SU-DHL-6 (cell line): Measurements from ENCODE around the gene KIF7.
"Not testable (repeated sequence)": the region's sequence is repeated elsewhere in the genome, so short reads cannot be mapped to it uniquely, and the experiment has no call there.

Experiments
- H2AFZ ChIP-seq: fragments of 200-600 bp; sonication (generic); 2 replicates; pipeline ENCODE4 v1.6.1; 2014; ENCODE audit warnings: low read depth, mild to moderate bottlenecking, moderate library complexity, mixed read lengths, antibody characterized with exemption, low read length; ENCODE audit not compliant: severe bottlenecking
- H3F3A ChIP-seq: fragments of 200-600 bp; shearing (Covaris generic); 2 replicates; pipeline ENCODE4 v1.6.0; 2016; ENCODE audit warnings: antibody characterized with exemption, mild to moderate bottlenecking; ENCODE audit not compliant: insufficient read depth
- H3K27ac ChIP-seq: fragments of 200-600 bp; sonication (generic); 2 replicates; pipeline ENCODE4 v1.5.1; 2016; ENCODE audit warnings: low read depth, mild to moderate bottlenecking, low read length, moderate library complexity, mixed read lengths
- H3K27me3 ChIP-seq: fragments of 200-600 bp; sonication (generic), shearing (Covaris generic); 2 replicates; pipeline ENCODE4 v1.6.0; 2014; ENCODE audit warnings: mild to moderate bottlenecking, low read length
- H3K36me3 ChIP-seq: fragments of 200-600 bp; sonication (generic); 2 replicates; pipeline ENCODE4 v1.6.1; 2014; ENCODE audit warnings: mild to moderate bottlenecking, low read length, mixed read lengths
- H3K4me2 ChIP-seq: fragments of 300-600, 200-600 bp; shearing (Covaris generic), sonication (generic); 2 replicates; pipeline ENCODE4 v1.6.0; 2014; ENCODE audit warnings: low read length, low read depth, mild to moderate bottlenecking; ENCODE audit not compliant: poor library complexity, severe bottlenecking
- H3K4me3 ChIP-seq: fragments of 200-600 bp; sonication (generic); 2 replicates; pipeline ENCODE4 v1.5.1; 2014; ENCODE audit warnings: antibody characterized with exemption, low read length, mild to moderate bottlenecking, mixed read lengths; ENCODE audit not compliant: insufficient read depth, poor library complexity, severe bottlenecking
- H3K79me2 ChIP-seq: fragments of 200-600 bp; sonication (generic); 2 replicates; pipeline ENCODE4 v1.6.1; 2014; ENCODE audit warnings: mild to moderate bottlenecking, low read length, moderate library complexity; ENCODE audit not compliant: insufficient read depth
- H3K9ac ChIP-seq: fragments of 200-600 bp; sonication (generic); 2 replicates; pipeline ENCODE4 v1.7.0; 2014; ENCODE audit warnings: mild to moderate bottlenecking, low read length
- H3K9me2 ChIP-seq: fragments of 200-600 bp; sonication (generic); replicated peaks from 2 replicates; pipeline ENCODE4 v1.6.1; 2014; ENCODE audit warnings: low read length; ENCODE audit not compliant: insufficient read depth
- H3K9me3 ChIP-seq: fragments of 200-600 bp; sonication (generic); 2 replicates; pipeline ENCODE4 v1.6.1; 2014; ENCODE audit warnings: low read length, mixed read lengths; ENCODE audit not compliant: insufficient read depth
- H4K20me1 ChIP-seq: fragments of 200-600 bp; sonication (generic); 2 replicates; pipeline ENCODE4 v1.6.1; 2014; ENCODE audit warnings: low read depth, mild to moderate bottlenecking, antibody characterized with exemption, low read length, moderate library complexity, mixed read lengths
- EZH2phosphoT487 ChIP-seq: fragments of 200-600 bp; sonication (generic), shearing (Covaris generic); conservative IDR thresholded peaks from 2 replicates; pipeline ENCODE4 v1.6.1; 2018; ENCODE audit warnings: mild to moderate bottlenecking, antibody characterized with exemption, low read length, moderate library complexity, mixed read lengths
- TF ChIP-seq, protein P1 (sequence below): fragments of 200-600 bp; sonication (generic); IDR thresholded peaks from one replicate; pipeline ENCODE4 v1.5.1; 2017; ENCODE audit warnings: antibody characterized with exemption, mild to moderate bottlenecking, low read length, moderate library complexity; ENCODE audit not compliant: insufficient read depth, poor library complexity, severe bottlenecking

KIF7 gene

DNA sequence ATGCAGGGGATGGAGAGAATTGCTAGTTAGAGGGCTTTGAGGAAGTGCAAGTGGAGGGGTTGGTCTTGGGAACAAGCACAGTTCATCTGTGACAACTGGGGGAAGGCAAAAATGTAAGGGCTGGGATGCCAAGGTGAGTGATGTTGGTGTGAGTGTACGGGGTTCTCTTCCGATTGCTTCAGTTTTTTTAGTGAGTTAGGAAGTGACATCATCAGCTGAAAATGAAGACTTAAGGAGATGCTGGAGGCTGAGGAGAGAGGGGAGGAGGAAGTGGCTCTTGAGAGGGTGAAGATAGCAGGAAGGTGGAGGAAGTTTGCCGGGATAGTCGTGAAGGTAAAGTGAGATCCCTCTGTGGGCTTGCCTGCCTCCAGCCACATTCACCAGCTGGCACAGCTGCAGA is 67.3 kb downstream of the KIF7 start:
- Histone ChIP-seq H3K27ac (no peak overlapping the region), H3K9ac (no peak overlapping the region), H3K9me2 (no peaks in the 10 kb centered on the region), H3K4me2 (no peak overlapping the region), H2AFZ (no peak overlapping the region), H3K9me3 (no peaks in the 10 kb centered on the region), H3K27me3 (no peaks in the 10 kb centered on the region), H4K20me1 (0 out of 2 replicates have a peak, but pooled peaks cover 4% of the 10 kb centered on the region), H3K36me3 (peaks cover 53% of the 10 kb centered on the region), H3K4me3 (no peak overlapping the region), H3F3A (no peaks in the 10 kb centered on the region), H3K79me2 (no peaks in the 10 kb centered on the region; the same call in 1 of the 2 replicates)
- no peak for TF ChIP-seq EZH2phosphoT487
- TF ChIP-seq, protein P1, sequence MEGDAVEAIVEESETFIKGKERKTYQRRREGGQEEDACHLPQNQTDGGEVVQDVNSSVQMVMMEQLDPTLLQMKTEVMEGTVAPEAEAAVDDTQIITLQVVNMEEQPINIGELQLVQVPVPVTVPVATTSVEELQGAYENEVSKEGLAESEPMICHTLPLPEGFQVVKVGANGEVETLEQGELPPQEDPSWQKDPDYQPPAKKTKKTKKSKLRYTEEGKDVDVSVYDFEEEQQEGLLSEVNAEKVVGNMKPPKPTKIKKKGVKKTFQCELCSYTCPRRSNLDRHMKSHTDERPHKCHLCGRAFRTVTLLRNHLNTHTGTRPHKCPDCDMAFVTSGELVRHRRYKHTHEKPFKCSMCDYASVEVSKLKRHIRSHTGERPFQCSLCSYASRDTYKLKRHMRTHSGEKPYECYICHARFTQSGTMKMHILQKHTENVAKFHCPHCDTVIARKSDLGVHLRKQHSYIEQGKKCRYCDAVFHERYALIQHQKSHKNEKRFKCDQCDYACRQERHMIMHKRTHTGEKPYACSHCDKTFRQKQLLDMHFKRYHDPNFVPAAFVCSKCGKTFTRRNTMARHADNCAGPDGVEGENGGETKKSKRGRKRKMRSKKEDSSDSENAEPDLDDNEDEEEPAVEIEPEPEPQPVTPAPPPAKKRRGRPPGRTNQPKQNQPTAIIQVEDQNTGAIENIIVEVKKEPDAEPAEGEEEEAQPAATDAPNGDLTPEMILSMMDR: no peak

DNA sequence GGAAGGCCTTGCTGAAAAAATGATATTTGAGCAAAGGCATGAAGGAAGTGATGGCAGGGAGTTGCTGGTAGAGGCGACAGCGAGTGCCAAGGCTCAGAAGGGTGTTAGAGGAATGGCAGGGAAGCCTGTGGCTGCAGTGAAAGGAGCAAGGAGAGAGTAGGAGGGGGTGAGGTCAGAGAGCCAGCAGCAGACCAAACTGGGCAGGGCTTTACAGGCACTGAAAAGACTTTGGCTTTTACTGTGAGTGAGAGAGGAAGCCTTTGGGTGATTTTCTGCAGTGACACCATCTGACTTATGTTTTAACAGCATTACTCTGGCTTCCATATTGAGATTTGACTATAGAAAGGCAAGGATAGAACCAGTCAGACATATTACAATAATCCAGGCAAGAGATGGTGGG is 68.6 kb downstream of the KIF7 start:
- Histone ChIP-seq H3K9me3 (no peaks in the 10 kb centered on the region), H3K27me3 (no peaks in the 10 kb centered on the region), H3K4me2 (no peak overlapping the region), H3K27ac (no peak overlapping the region), H3K36me3 (peaks cover 53% of the 10 kb centered on the region), H3K9me2 (no peaks in the 10 kb centered on the region), H3K4me3 (no peak overlapping the region), H2AFZ (no peak overlapping the region), H3F3A (no peaks in the 10 kb centered on the region), H3K79me2 (peaks cover 12% of the 10 kb centered on the region; the same call in 1 of the 2 replicates), H4K20me1 (0 out of 2 replicates have a peak, but pooled peaks cover 4% of the 10 kb centered on the region), H3K9ac (no peak overlapping the region)
- no peak for TF ChIP-seq EZH2phosphoT487
- TF ChIP-seq, protein P1: no peak

DNA sequence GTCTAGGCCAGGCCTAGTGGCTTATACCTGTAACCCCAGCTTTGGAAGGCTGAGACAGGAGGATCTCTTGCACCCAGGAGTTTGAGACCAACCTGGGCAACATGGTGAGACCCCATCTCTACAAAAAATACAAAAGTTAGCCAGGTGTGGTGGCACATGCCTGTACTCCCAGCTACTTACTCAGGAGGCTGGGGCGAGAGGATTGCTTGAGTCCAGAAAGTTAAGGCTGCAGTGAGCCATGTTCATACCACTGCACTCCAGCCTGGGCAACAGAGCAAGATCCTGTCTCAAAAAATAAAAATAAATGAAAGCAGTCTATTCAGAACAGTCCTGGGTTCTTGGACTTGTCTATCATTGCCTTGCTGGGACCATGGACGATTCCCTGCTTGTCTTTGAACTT is 74.5 kb downstream of the KIF7 start:
- H3K27ac ChIP-seq, H2AFZ ChIP-seq, H3K9ac ChIP-seq, H3K4me2 ChIP-seq, H3K9me2 ChIP-seq, H3K9me3 ChIP-seq, H3K27me3 ChIP-seq, H3K4me3 ChIP-seq, H3F3A ChIP-seq: not testable (repeated sequence)
- H4K20me1 ChIP-seq: peaks cover 15% of the 10 kb centered on the region; the same call in 1 of the 2 replicates
- peaks cover 36% of the 10 kb centered on the region for H3K36me3 ChIP-seq
- H3K79me2 ChIP-seq: peaks cover 69% of the 10 kb centered on the region

DNA sequence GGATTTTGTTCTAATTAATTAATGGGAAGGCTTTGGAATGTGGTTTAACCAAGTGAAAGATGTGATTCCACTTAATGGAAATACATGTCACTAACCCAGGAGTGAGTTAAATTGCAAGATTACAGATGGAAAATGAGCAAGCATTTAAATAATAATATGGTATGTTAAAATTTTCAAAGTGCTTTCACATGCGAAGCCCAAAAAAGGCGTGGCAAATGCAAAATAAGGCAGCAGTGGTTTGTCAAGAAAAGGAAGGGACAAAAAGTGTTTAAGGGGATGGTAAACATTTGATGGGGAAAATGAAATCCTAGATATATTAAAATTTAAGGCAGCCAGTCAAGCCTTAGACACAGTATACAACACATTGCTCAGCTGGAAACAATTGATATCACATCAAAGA is 77.1 kb downstream of the KIF7 start:
- Histone ChIP-seq H3K9ac (peak overlapping the region; percentile 48), H3K36me3 (peaks cover 14% of the 10 kb centered on the region), H3K4me2 (peak overlapping the region; percentile 92), H3K79me2 (peaks cover 73% of the 10 kb centered on the region), H3K27me3 (no peaks in the 10 kb centered on the region), H3K4me3 (peak overlapping the region; percentile 42), H3K9me2 (no peaks in the 10 kb centered on the region), H3K9me3 (no peaks in the 10 kb centered on the region), H3K27ac (no peak overlapping the region), H4K20me1 (peaks cover 11% of the 10 kb centered on the region; the same call in 1 of the 2 replicates), H3F3A (no peaks in the 10 kb centered on the region), H2AFZ (no peak overlapping the region)
- TF ChIP-seq, protein P1: no peak
- TF ChIP-seq EZH2phosphoT487: no peak
